Activated CD8-positive, alpha-beta memory T cell treated with anti-CD3 and anti-CD28 coated beads, Interleukin-2, amount 10 ng/mL, durations not matched to agents 7 days and 5 days (primary cell): Measurements from ENCODE around the gene DPYSL4. TPM values are rescaled to one million over a fixed set of nuclear protein-coding genes. Genes with fewer than 3 reads are reported as not detected.

Experiments
- ATAC-seq: fragments of 150-1000 bp; cut with Tn5 transposase; one replicate; pipeline ENCODE4 v1.10.0; 2021; ENCODE audit warnings: moderate library complexity
- CTCF ChIA-PET: fragments of 350-600 bp; sonication (Branson Sonifier 250); formaldehyde crosslinking; loops from one replicate; lab custom pipeline; 2021; ENCODE audit warnings: antibody characterized with exemption; lab: Charles Lee
- DNase-seq: peaks from one replicate; pipeline ENCODE4 v3.0.0-alpha.2; 2020
- H3K27ac Mint-ChIP-seq: one replicate; pipeline ENCODE4 v1.8.0; 2021; ENCODE audit warnings: mild to moderate bottlenecking, mixed read lengths
- H3K27me3 Mint-ChIP-seq: one replicate; pipeline ENCODE4 v1.8.0; 2021; ENCODE audit warnings: mixed read lengths
- H3K36me3 Mint-ChIP-seq: one replicate; pipeline ENCODE4 v1.8.0; 2021; ENCODE audit warnings: mild to moderate bottlenecking, mixed read lengths
- H3K4me1 Mint-ChIP-seq: one replicate; pipeline ENCODE4 v1.8.0; 2021; ENCODE audit warnings: mixed read lengths
- H3K4me3 Mint-ChIP-seq: one replicate; pipeline ENCODE4 v1.8.0; 2021; ENCODE audit warnings: mild to moderate bottlenecking, moderate library complexity, mixed read lengths
- H3K9me3 Mint-ChIP-seq: one replicate; pipeline ENCODE4 v1.8.0; 2022; ENCODE audit warnings: low read depth, mixed read lengths
- total RNA-seq, 2 experiments: library from RNA; stranded (reverse); gene quantifications; one replicate each; pipeline ENCODE4 v1.2.3, GENCODE V29; 2021

The DPYSL4 gene
- total RNA-seq, 2 experiments from 2014 or later, result 1.5 to 2.6 TPM

DNA sequence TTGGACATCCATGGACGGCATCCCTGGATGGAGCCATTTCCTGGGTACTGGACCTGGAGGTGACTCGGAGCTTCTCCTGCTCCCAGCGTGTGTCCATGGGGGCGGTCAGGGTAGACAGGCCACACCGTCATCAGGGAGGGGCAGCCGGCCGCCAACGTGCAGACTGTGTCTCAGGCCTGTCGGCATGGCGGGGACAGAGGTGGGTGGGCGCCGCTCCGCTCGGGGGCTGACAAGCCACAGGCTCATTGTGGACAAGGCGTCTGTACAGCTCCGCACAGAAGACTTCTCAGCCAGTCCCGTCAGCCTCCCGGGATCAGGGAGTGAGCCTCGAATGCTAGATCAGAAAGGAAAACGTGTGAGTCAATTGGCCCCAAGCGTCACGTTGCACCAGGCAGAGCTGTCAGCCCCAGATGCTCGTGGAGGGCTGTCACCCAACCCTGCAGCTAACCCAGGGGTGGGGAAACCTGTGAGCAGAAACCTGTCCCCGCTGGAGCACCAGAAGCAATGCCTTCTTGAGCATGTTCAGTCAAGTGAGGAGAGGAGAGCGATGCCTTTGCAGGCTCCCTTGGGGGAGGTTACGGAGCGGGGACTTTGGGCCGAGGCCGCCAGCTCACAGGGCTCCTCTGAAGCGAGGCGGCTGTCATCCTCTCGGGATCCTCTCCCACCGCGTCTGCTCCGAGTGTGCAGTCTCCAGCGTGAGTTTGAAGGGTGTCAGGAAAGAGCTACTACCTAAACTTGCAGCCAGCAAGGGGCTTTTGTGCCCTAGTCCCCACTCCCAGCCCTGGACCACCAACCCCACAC lies 16.0 kb upstream of the DPYSL4 start:
- Mint-ChIP-seq H3K27me3 (peaks cover 8% of the 10 kb centered on the region), H3K9me3 (peaks cover 4% of the 10 kb centered on the region), H3K4me3 (no peak overlapping the region), H3K36me3 (no peaks in the 10 kb centered on the region), H3K27ac (no peak overlapping the region), H3K4me1 (peaks cover 8% of the 10 kb centered on the region)
- CTCF ChIA-PET, result no interaction called here
- no peak for DNase-seq
- ATAC-seq, result no peak

DNA sequence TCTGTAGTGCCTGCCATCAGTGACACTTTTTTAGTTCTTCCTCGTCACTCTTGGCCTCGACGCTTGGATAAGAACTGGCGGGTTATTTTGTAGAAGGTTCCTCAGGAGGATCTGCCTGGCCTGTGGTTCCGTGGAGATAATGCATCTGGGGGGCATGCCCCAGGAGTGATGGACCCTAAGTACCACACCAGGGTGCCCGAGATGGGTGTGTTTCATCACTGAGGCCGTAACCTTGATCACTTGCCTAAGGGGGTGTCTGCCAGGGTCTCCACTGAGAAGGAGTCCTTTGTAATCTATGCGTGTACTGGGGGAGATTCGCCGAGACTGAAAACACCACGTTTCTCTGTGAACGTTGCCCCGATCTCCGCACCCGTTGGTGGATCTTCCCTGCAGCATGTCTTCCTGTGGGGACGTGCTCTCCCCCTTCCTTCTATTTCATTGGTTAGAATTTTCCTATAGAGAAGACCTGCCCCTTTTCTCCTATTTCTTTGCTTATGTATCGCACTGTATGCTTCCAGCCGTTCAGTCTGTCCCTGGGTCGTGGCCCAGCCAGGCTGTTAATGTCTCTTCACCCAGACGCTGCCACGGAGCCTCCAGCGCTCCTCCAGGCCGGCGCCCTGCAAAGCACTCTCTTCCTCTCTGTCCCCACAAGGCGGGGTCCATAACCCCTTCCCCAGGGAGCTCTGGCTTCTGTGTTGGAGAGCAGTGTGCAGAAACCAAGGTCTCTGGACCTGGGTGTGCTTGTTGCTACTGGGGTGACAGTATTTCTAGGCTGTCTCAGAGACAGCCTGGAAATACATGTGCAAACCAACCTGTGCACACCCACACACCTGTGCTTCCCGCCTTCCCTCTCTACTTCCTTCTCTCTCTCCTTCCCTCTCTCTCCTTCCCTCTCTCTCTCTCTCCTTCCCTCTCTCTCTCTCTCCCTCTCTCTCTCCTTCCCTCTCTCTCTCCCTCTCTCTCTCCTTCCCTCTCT lies 14.4 kb upstream of the DPYSL4 start:
- H3K9me3 Mint-ChIP-seq, result peaks cover 4% of the 10 kb centered on the region
- H3K27me3 Mint-ChIP-seq, result peaks cover 22% of the 10 kb centered on the region
- peak; percentile 30 for ATAC-seq
- no peaks in the 10 kb centered on the region for H3K4me1 Mint-ChIP-seq
- no peak for DNase-seq
- CTCF ChIA-PET, result no interaction called here
- no peak overlapping the region for H3K27ac Mint-ChIP-seq
- H3K36me3 Mint-ChIP-seq, result no peaks in the 10 kb centered on the region
- H3K4me3 Mint-ChIP-seq, result no peak overlapping the region

DNA sequence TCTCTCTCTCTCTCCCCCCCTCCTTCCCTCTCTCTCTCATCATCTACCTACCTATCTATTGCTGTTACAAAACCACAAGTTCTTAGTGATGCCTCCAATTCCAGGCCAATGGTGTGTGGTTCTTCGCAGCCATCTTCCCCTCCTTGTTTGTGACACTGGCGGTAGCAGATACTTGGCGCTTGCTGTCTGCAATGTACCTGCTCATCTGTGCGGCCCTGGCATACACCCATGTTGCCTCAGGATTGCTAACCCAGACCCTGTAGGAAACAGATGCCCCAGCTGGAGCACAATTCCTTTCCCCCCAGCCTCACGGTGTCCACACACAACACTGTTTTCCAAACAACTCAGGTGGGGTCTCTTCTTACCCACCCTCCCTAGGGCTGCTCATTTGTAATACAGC lies 13.6 kb upstream of the DPYSL4 start:
- CTCF ChIA-PET, result no interaction called here
- DNase-seq (no peak), ATAC-seq (no peak)
- peaks cover 4% of the 10 kb centered on the region for H3K9me3 Mint-ChIP-seq
- H3K4me1 Mint-ChIP-seq, result no peaks in the 10 kb centered on the region
- H3K27ac Mint-ChIP-seq, result peak overlapping the region; percentile 17
- peaks cover 26% of the 10 kb centered on the region for H3K27me3 Mint-ChIP-seq
- no peak overlapping the region for H3K4me3 Mint-ChIP-seq
- no peaks in the 10 kb centered on the region for H3K36me3 Mint-ChIP-seq

GRCh38 chr10:132174237-132174636 lies 12.5 kb upstream of the DPYSL4 start:
- Mint-ChIP-seq H3K4me1 (no peaks in the 10 kb centered on the region), H3K27ac (no peak overlapping the region), H3K27me3 (peaks cover 26% of the 10 kb centered on the region), H3K36me3 (no peaks in the 10 kb centered on the region), H3K9me3 (peaks cover 4% of the 10 kb centered on the region), H3K4me3 (no peak overlapping the region)
- ATAC-seq (no peak), DNase-seq (no peak)
- CTCF ChIA-PET, result no interaction called here

DNA sequence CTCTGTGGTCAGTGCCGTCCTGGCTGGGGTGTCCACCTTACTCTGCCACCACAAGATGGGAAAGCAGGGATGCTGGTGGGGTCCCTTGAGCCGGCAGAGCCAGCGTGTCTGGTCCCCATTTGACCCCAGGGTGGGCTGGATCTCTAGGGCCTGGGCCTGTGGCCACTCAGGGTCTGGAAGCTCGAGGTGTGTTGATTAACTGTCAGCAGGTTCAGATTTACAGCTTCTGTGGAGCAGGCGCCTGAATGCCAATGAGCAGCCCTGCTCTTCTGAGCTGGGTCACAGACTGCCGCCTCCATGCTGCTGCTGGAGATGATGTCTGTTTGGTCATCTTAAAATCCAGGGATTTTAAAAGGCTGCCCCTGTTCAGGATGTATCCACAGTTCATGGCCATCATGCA lies 11.3 kb upstream of the DPYSL4 start:
- H3K27me3 Mint-ChIP-seq, result peaks cover 26% of the 10 kb centered on the region
- H3K27ac Mint-ChIP-seq, result no peak overlapping the region
- H3K4me3 Mint-ChIP-seq, result no peak overlapping the region
- H3K4me1 Mint-ChIP-seq, result no peaks in the 10 kb centered on the region
- ATAC-seq (no peak), DNase-seq (no peak)
- H3K36me3 Mint-ChIP-seq, result no peaks in the 10 kb centered on the region
- CTCF ChIA-PET, result no interaction called here
- peaks cover 4% of the 10 kb centered on the region for H3K9me3 Mint-ChIP-seq

DNA sequence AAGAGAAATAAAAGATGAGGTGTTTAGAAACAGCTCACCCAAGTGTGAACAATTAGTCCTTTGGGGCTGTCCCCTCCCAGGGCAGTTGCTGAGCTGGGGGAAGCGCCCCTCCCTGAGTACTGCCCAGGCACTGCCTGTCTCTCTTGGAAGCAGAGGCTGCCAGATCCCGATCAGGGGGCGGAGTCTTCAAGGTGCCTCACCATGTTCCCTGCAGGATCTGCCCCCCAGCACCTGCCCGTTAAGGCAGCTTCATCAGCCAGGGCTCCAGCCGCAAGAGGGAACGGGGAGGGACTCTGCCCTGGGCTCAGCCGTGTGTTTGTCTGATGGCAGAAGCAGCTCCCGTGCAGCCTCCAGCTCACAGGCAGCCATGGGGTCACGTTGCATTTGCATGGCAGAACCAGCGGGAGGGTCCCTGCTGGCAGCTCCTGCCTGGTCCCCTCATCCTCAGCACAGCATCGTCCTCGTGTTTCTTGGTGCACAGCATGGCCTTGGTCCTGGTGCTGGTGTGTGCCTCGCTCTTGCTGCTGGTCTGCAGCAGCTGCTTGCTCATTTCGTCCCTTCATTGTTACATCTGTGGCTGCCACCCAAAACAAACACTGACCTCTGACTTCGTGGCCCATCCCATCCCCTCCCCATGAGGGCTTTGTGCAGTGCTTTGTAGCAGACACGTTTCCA lies 10.7 kb upstream of the DPYSL4 start:
- no peaks in the 10 kb centered on the region for H3K36me3 Mint-ChIP-seq
- ATAC-seq, result no peak
- H3K9me3 Mint-ChIP-seq, result peaks cover 7% of the 10 kb centered on the region
- peaks cover 26% of the 10 kb centered on the region for H3K27me3 Mint-ChIP-seq
- DNase-seq, result no peak
- H3K27ac Mint-ChIP-seq, result no peak overlapping the region
- CTCF ChIA-PET, result interaction anchor here (0.7 kb wide), 1 partner anchor 29 kb away, joined by 3 read pairs; no protein-coding TSS in a partner anchor
- H3K4me1 Mint-ChIP-seq, result no peaks in the 10 kb centered on the region
- H3K4me3 Mint-ChIP-seq, result no peak overlapping the region

DNA sequence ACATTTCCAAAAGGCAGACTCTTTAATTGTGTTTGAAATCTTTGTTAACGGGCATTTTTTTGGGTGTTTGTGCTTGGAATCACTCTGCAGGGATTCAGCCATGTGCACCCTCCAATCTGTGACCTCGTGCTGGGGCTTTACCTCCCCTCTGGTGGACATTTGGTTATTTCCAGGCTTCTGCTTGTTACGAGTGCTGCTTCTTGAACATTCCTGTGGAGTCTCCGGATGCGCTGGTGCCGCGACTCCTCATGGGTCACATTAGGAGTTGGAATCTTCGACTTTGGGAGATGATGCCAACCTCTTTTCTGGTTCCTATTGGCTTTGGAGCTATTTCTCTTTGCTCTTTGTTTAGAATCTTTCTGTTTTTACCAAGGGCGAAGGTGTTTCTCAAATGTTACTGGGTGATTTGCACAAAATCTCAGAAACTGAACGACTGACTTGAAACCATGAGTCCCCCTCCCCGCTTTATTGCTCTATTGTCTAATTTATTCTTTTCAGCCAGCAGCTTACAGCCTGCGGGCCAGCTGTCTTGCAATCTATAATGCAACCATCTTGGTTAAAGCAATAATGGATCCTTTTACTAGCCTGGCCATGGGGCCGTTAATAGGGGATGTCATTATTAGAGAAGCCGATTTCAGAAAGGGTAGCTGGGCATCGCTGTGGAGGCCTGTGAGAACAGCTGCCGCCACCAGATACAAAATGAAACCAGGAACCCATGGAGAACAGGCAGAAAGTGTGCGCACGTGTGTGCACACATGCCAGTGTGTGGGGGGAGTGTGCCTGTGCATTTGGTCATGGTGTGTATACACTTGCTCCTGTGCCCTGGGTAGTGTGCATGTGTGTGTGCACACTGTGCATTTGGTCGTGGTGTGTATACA lies 9.9 kb upstream of the DPYSL4 start:
- H3K4me1 Mint-ChIP-seq, result no peaks in the 10 kb centered on the region
- H3K27me3 Mint-ChIP-seq, result peaks cover 26% of the 10 kb centered on the region
- ATAC-seq (no peak), DNase-seq (no peak)
- H3K4me3 Mint-ChIP-seq, result no peak overlapping the region
- CTCF ChIA-PET, result interaction anchor here (0.7 kb wide), 1 partner anchor 28 kb away, joined by 3 read pairs; no protein-coding TSS in a partner anchor
- no peak overlapping the region for H3K27ac Mint-ChIP-seq
- H3K36me3 Mint-ChIP-seq, result no peaks in the 10 kb centered on the region
- H3K9me3 Mint-ChIP-seq, result peaks cover 7% of the 10 kb centered on the region

DNA sequence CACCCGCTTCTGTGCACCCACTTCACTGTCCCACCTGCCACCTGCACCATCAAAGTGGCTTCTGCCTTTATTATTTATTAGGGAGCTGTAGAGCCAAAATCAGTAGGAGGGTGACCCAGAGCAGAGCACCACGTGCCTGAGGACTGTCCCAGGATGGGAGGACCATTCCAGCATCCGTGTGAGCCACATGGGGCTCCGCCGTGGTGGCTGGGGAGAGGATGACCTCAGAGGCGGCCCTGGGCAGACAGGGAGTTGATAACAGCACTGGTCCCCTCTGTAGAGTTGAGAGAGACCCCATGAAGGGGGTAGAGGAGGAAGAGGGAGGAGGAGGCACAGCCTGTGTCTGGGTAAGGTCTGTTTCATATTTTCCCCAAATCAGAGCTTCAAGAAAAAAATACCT lies 8.7 kb upstream of the DPYSL4 start:
- Mint-ChIP-seq H3K9me3 (peaks cover 7% of the 10 kb centered on the region), H3K27ac (no peak overlapping the region), H3K27me3 (peaks cover 28% of the 10 kb centered on the region), H3K4me3 (no peak overlapping the region), H3K36me3 (no peaks in the 10 kb centered on the region), H3K4me1 (no peaks in the 10 kb centered on the region)
- ATAC-seq, result no peak
- CTCF ChIA-PET, result no interaction called here
- no peak for DNase-seq

DNA sequence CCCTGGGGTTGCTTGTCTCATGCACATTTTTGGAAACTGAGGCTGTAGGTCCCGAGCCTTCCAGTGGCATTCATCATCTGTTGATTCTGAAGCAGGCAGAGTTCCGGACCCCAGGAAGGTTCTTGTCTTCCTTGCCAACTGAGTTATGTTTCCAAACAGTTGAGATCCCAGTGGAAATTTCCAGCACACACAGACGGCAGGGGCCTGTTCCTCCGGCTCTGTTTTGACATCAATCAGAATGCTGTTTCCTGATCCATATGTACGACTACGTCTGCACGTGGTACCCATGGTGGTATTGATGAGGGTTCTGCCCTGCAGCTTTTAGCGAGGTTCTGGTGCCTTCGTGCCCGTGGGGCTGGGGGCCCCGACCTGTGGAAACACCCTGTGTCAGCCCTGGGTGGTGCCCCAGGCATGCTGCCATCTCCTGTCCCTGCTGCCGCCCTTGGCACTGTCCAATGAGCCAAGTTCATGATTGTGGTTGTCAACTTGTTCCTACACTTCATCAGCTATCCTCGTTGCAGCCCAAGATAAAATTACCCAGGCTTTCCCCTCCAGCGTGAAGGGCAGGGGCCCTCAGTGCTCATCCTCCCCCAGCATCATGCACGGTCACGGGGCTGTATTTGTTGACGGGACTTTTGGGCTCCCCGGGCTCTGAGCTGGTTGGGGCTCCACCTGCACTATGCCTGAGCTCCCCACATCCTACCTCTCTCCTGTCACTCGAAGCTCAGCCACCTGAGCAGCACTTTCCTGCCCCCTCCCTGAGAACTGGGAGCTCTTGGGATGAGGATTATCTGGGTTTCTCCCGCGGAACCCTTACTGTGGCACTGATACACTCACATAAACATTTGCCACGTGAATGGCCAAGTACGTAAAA lies 7.8 kb upstream of the DPYSL4 start:
- Mint-ChIP-seq H3K27me3 (peaks cover 36% of the 10 kb centered on the region), H3K4me1 (no peaks in the 10 kb centered on the region), H3K36me3 (no peaks in the 10 kb centered on the region), H3K27ac (no peak overlapping the region), H3K9me3 (peaks cover 7% of the 10 kb centered on the region), H3K4me3 (no peak overlapping the region)
- DNase-seq (no peak), ATAC-seq (no peak)
- CTCF ChIA-PET, result no interaction called here

GRCh38 chr10:132179551-132180392 lies 7.0 kb upstream of the DPYSL4 start:
- H3K4me1 Mint-ChIP-seq, result no peaks in the 10 kb centered on the region
- no peak overlapping the region for H3K4me3 Mint-ChIP-seq
- H3K9me3 Mint-ChIP-seq, result peaks cover 3% of the 10 kb centered on the region
- H3K36me3 Mint-ChIP-seq, result no peaks in the 10 kb centered on the region
- DNase-seq (no peak), ATAC-seq (no peak)
- H3K27ac Mint-ChIP-seq, result no peak overlapping the region
- CTCF ChIA-PET, result no interaction called here
- peaks cover 41% of the 10 kb centered on the region for H3K27me3 Mint-ChIP-seq

DNA sequence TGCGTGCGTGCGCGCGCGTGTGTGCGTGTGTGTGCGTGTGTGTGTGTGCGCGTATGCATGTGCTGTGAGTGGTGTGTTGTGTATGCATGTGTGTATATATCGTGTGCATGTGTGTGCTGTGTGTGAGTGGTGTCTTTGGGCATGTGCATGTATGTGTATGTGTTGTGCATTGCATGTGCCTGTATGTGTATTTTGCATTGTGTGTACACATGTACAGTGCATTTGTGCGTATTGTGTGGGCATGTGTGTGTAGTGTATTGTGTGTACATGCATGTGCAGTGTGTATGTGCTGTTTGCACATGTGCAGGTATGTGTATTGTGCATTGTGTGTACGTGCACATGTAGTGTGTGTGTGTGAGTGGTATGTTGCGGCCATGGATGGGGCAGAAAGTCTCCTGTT lies 6.0 kb upstream of the DPYSL4 start:
- peaks cover 3% of the 10 kb centered on the region for H3K9me3 Mint-ChIP-seq
- no peak overlapping the region for H3K4me3 Mint-ChIP-seq
- peak overlapping the region; percentile 4 for H3K27ac Mint-ChIP-seq
- CTCF ChIA-PET, result no interaction called here
- H3K4me1 Mint-ChIP-seq, result no peaks in the 10 kb centered on the region
- DNase-seq (no peak), ATAC-seq (no peak)
- peaks cover 41% of the 10 kb centered on the region for H3K27me3 Mint-ChIP-seq
- no peaks in the 10 kb centered on the region for H3K36me3 Mint-ChIP-seq
